Neural cell (in vitro differentiated cells): ENCODE results near the gene DCAF7. TPM values are rescaled to one million over a fixed set of nuclear protein-coding genes. Genes with fewer than 3 reads are reported as not detected.

ENCODE experiments used
- H2AFZ ChIP-seq: fragments of 200-600, 300-800 bp; sonication (generic), shearing (Covaris generic); 2 replicates; pipeline ENCODE4 v1.6.0; 2014; ENCODE audit warnings: low read depth, mild to moderate bottlenecking, antibody characterized with exemption, low read length, moderate library complexity
- H3F3A ChIP-seq: fragments of 200-600 bp; shearing (Covaris generic); 2 replicates; pipeline ENCODE4 v1.6.1; 2016; ENCODE audit warnings: mild to moderate bottlenecking, moderate library complexity, mixed read lengths, antibody characterized with exemption, low read length; ENCODE audit not compliant: insufficient read depth, poor library complexity, severe bottlenecking
- H3K27ac ChIP-seq: fragments of 200-600, 300-800 bp; sonication (generic), shearing (Covaris generic); 2 replicates; pipeline ENCODE4 v1.5.1; 2014; ENCODE audit warnings: mild to moderate bottlenecking, low read length, moderate library complexity
- H3K27me3 ChIP-seq: fragments of 300-800, 200-600 bp; sonication (generic), shearing (Covaris generic); 2 replicates; pipeline ENCODE4 v1.6.0; 2014; ENCODE audit warnings: mild to moderate bottlenecking, low read depth, low read length, moderate library complexity; ENCODE audit not compliant: insufficient read depth
- H3K36me3 ChIP-seq: fragments of 300-800, 200-600 bp; sonication (generic), shearing (Covaris generic); 2 replicates; pipeline ENCODE4 v1.5.1; 2014; ENCODE audit warnings: mild to moderate bottlenecking, antibody characterized with exemption, low read length, moderate library complexity; ENCODE audit not compliant: insufficient read depth
- H3K4me2 ChIP-seq: fragments of 300-800, 200-600 bp; sonication (generic), shearing (Covaris generic); 2 replicates; pipeline ENCODE4 v1.6.0; 2014; ENCODE audit warnings: mild to moderate bottlenecking, low read length
- H3K4me3 ChIP-seq: fragments of 300-800, 200-600 bp; sonication (generic), shearing (Covaris generic); 2 replicates; pipeline ENCODE4 v1.5.1; 2014; ENCODE audit warnings: mild to moderate bottlenecking, low read length, moderate library complexity
- H3K79me2 ChIP-seq: fragments of 200-600 bp; shearing (Covaris generic); replicated peaks from 2 replicates; pipeline ENCODE4 v1.6.0; 2014; ENCODE audit warnings: mild to moderate bottlenecking, low read length, moderate library complexity; ENCODE audit not compliant: insufficient read depth
- H3K9ac ChIP-seq: fragments of 300-800, 200-600 bp; sonication (generic), shearing (Covaris generic); 2 replicates; pipeline ENCODE4 v1.6.1; 2016; ENCODE audit warnings: mild to moderate bottlenecking, low read length, mixed read lengths
- H3K9me2 ChIP-seq: fragments of 200-600 bp; shearing (Covaris generic); 2 replicates; pipeline ENCODE4 v1.6.1; 2016; ENCODE audit warnings: mild to moderate bottlenecking, low read length, mixed read lengths; ENCODE audit not compliant: insufficient read depth
- H3K9me3 ChIP-seq: fragments of 200-600, 300-800 bp; sonication (generic), shearing (Covaris generic); 2 replicates; pipeline ENCODE4 v1.6.1; 2016; ENCODE audit warnings: mild to moderate bottlenecking, mixed run types, low read length, moderate library complexity, mixed read lengths
- H4K20me1 ChIP-seq: fragments of 200-600 bp; shearing (Covaris generic); 2 replicates; pipeline ENCODE4 v1.6.1; 2016; ENCODE audit warnings: mild to moderate bottlenecking, mixed run types; ENCODE audit not compliant: insufficient read depth
- EP300 ChIP-seq: fragments of 450-650 bp; conservative IDR thresholded peaks from 2 replicates; pipeline ENCODE4 v1.6.1; 2014; ENCODE audit warnings: antibody characterized with exemption, mild to moderate bottlenecking, moderate library complexity; ENCODE audit not compliant: poor library complexity, severe bottlenecking
- EZH2 ChIP-seq: fragments of 200-600, 300-800 bp; shearing (Covaris generic), sonication (generic); IDR thresholded peaks from 2 replicates; pipeline ENCODE4 v1.6.1; 2014; ENCODE audit warnings: antibody characterized with exemption, low read length, borderline replicate concordance, mild to moderate bottlenecking; ENCODE audit not compliant: insufficient read depth, poor library complexity, severe bottlenecking
- MXI1 ChIP-seq: fragments of 450-650 bp; conservative IDR thresholded peaks from 2 replicates; pipeline ENCODE4 v1.6.1; 2014; ENCODE audit warnings: antibody characterized with exemption, mild to moderate bottlenecking; ENCODE audit not compliant: poor library complexity, severe bottlenecking
- POLR2AphosphoS5 ChIP-seq: IDR thresholded peaks from 2 replicates; pipeline ENCODE4 v1.6.1; 2012
- RAD21 ChIP-seq: fragments of 450-650 bp; conservative IDR thresholded peaks from 2 replicates; pipeline ENCODE4 v1.6.1; 2014; ENCODE audit warnings: antibody characterized with exemption, mild to moderate bottlenecking, moderate library complexity
- SMC3 ChIP-seq: fragments of 450-650 bp; conservative IDR thresholded peaks from 2 replicates; pipeline ENCODE4 v1.6.1; 2014; ENCODE audit warnings: antibody characterized with exemption, mild to moderate bottlenecking, moderate library complexity; ENCODE audit not compliant: poor library complexity
- TAF1 ChIP-seq: IDR thresholded peaks from 2 replicates; pipeline ENCODE4 v1.6.1; 2012; ENCODE audit warnings: low read depth
- polyA plus RNA-seq: library from polyadenylated mRNA; depleted of rRNA; stranded (reverse); fragments of >200 nt; gene quantifications from 2 replicates; pipeline ENCODE4 v1.2.3, GENCODE V29; 2014
- TF ChIP-seq, protein P1 (sequence below): IDR thresholded peaks from 2 replicates; pipeline ENCODE4 v1.6.1; 2012; ENCODE audit warnings: borderline replicate concordance
- TF ChIP-seq, protein P2 (sequence below): fragments of 450-650 bp; IDR thresholded peaks from 2 replicates; pipeline ENCODE4 v1.5.1; 2014; ENCODE audit warnings: antibody characterized with exemption, mild to moderate bottlenecking, moderate library complexity; ENCODE audit not compliant: poor library complexity, severe bottlenecking

Gene DCAF7
- polyA plus RNA-seq, 1 donor from 2014 or later, result 35.3 TPM

DNA sequence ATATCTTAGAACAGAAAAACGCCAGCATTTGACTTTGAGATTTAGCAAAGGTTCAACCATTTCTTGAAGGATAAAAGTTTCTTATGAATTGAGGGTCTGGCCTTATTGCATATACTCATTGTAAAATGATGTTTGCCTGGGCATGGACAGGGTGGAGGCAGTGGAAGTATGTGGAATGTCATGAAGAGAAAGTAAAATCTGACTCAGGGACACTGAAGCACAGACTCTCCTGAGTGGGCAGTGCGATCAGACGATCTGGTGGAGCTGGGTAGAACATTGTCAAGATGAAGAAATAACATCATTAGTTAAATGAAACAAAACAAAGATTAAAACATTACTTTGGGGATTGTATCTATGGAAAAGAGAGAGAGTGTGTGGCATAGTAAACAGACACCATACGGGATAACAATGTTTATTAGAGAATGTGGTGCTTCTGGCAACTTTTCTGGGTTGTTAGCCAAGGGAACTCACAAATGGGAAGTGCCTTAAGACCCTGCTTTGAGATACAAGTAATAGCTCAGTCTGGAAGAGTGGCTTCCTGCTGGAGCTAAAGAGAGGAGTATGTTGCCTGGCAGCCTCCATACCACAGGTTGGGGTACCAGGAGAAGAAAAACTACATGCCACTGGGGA lies 76.4 kb downstream of the DCAF7 start:
- Histone ChIP-seq H3K9me3 (no peaks in the 10 kb centered on the region), H3K4me3 (no peak overlapping the region), H3K36me3 (no peaks in the 10 kb centered on the region), H3K79me2 (peaks cover 59% of the 10 kb centered on the region), H3F3A (peaks cover 6% of the 10 kb centered on the region), H3K27me3 (no peaks in the 10 kb centered on the region), H3K4me2 (no peak overlapping the region), H2AFZ (no peak overlapping the region), H3K9me2 (no peaks in the 10 kb centered on the region), H4K20me1 (no peaks in the 10 kb centered on the region), H3K27ac (no peak overlapping the region), H3K9ac (no peak overlapping the region)
- no peak for TF ChIP-seq RAD21
- no peak for TF ChIP-seq EZH2
- TF ChIP-seq POLR2AphosphoS5, result no peak
- no peak for TF ChIP-seq TAF1

DNA sequence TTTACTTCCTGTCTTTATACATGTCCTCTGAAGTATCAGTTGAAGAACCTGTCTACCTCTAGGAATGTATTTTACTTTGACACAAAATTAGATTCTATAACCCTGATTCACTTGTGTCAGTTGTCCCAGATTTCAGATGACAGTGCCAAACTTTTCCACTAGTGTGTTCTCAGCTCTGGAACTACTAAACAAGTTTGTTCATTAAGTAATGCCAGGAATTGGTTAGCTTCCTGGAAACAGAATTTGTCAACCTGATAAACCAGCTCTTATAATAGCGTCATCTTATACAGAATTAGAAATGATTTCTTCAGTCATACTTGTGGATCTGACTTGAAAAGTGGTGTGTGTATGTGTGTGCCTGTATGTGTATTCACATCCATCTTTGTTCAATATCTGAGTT lies 79.3 kb downstream of the DCAF7 start:
- Histone ChIP-seq H3K4me3 (no peak overlapping the region), H3F3A (no peaks in the 10 kb centered on the region)

More for the DNA sequence above, 79.3 kb downstream of the DCAF7 start:
- no peak overlapping the region for H3K9ac ChIP-seq
- H3K36me3 ChIP-seq, result no peaks in the 10 kb centered on the region
- no peak overlapping the region for H3K4me2 ChIP-seq
- H3K79me2 ChIP-seq, result peaks cover 46% of the 10 kb centered on the region
- H3K9me2 ChIP-seq, result no peaks in the 10 kb centered on the region
- H3K27me3 ChIP-seq, result no peaks in the 10 kb centered on the region
- TF ChIP-seq, protein P1, sequence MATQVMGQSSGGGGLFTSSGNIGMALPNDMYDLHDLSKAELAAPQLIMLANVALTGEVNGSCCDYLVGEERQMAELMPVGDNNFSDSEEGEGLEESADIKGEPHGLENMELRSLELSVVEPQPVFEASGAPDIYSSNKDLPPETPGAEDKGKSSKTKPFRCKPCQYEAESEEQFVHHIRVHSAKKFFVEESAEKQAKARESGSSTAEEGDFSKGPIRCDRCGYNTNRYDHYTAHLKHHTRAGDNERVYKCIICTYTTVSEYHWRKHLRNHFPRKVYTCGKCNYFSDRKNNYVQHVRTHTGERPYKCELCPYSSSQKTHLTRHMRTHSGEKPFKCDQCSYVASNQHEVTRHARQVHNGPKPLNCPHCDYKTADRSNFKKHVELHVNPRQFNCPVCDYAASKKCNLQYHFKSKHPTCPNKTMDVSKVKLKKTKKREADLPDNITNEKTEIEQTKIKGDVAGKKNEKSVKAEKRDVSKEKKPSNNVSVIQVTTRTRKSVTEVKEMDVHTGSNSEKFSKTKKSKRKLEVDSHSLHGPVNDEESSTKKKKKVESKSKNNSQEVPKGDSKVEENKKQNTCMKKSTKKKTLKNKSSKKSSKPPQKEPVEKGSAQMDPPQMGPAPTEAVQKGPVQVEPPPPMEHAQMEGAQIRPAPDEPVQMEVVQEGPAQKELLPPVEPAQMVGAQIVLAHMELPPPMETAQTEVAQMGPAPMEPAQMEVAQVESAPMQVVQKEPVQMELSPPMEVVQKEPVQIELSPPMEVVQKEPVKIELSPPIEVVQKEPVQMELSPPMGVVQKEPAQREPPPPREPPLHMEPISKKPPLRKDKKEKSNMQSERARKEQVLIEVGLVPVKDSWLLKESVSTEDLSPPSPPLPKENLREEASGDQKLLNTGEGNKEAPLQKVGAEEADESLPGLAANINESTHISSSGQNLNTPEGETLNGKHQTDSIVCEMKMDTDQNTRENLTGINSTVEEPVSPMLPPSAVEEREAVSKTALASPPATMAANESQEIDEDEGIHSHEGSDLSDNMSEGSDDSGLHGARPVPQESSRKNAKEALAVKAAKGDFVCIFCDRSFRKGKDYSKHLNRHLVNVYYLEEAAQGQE, result no peak
- TF ChIP-seq EZH2 (no peak), MXI1 (no peak), RAD21 (no peak), SMC3 (no peak), POLR2AphosphoS5 (no peak), EP300 (no peak), TAF1 (no peak)
- TF ChIP-seq, protein P2, sequence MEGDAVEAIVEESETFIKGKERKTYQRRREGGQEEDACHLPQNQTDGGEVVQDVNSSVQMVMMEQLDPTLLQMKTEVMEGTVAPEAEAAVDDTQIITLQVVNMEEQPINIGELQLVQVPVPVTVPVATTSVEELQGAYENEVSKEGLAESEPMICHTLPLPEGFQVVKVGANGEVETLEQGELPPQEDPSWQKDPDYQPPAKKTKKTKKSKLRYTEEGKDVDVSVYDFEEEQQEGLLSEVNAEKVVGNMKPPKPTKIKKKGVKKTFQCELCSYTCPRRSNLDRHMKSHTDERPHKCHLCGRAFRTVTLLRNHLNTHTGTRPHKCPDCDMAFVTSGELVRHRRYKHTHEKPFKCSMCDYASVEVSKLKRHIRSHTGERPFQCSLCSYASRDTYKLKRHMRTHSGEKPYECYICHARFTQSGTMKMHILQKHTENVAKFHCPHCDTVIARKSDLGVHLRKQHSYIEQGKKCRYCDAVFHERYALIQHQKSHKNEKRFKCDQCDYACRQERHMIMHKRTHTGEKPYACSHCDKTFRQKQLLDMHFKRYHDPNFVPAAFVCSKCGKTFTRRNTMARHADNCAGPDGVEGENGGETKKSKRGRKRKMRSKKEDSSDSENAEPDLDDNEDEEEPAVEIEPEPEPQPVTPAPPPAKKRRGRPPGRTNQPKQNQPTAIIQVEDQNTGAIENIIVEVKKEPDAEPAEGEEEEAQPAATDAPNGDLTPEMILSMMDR, result no peak
- H4K20me1 ChIP-seq, result no peaks in the 10 kb centered on the region
- no peak overlapping the region for H3K27ac ChIP-seq
- no peak overlapping the region for H2AFZ ChIP-seq
- H3K9me3 ChIP-seq, result no peaks in the 10 kb centered on the region
